ENCODE measurements around the gene CNR2.

DNA sequence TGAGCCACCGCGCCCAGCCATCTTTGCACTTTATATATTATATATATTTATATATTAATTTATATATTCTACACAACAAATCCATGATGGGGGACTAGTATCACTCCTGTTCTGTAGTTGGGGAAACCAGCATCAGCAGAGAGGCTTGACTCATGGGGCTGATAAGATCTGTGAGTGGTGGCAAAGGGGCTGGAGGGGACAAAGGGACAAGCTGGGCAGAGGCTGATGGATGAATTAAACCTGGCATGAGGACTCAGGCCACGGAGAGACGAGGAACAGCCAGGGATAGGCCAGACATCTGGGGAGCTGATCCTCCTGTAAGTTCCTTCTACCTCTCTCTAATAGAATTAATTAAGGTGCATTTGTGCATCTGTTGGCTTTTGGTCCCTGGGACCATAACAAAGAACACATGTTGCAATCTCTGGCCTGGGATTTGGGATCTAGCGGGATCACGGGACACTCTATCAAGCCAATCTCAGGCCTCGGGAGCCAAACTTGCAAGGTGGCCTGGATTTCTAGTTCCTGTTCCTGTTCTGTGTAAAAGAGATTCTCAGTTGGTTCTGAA, 7.6 kb downstream of the CNR2 start:
- TF ChIP-seq, protein P1, sequence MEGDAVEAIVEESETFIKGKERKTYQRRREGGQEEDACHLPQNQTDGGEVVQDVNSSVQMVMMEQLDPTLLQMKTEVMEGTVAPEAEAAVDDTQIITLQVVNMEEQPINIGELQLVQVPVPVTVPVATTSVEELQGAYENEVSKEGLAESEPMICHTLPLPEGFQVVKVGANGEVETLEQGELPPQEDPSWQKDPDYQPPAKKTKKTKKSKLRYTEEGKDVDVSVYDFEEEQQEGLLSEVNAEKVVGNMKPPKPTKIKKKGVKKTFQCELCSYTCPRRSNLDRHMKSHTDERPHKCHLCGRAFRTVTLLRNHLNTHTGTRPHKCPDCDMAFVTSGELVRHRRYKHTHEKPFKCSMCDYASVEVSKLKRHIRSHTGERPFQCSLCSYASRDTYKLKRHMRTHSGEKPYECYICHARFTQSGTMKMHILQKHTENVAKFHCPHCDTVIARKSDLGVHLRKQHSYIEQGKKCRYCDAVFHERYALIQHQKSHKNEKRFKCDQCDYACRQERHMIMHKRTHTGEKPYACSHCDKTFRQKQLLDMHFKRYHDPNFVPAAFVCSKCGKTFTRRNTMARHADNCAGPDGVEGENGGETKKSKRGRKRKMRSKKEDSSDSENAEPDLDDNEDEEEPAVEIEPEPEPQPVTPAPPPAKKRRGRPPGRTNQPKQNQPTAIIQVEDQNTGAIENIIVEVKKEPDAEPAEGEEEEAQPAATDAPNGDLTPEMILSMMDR (IDR thresholded peaks at IDR 0.05): no peak
- TF ChIP-seq, protein P2, sequence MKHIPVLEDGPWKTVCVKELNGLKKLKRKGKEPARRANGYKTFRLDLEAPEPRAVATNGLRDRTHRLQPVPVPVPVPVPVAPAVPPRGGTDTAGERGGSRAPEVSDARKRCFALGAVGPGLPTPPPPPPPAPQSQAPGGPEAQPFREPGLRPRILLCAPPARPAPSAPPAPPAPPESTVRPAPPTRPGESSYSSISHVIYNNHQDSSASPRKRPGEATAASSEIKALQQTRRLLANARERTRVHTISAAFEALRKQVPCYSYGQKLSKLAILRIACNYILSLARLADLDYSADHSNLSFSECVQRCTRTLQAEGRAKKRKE (CRISPR knock-in tag; IDR thresholded peaks at IDR 0.05; ENCODE audit: low read depth): no peak
- TF ChIP-seq CEBPB (IDR thresholded peaks at IDR 0.05) (no peak), POLR2AphosphoS2 (conservative IDR thresholded peaks at IDR 0.05; ENCODE audit: low read length) (no peak), RNF2 (IDR thresholded peaks at IDR 0.05; ENCODE audit: borderline replicate concordance, low read depth) (no peak), CHD2 (IDR thresholded peaks at IDR 0.05; ENCODE audit: low read length, partially characterized antibody) (no peak)
- TF ChIP-seq, protein P3, sequence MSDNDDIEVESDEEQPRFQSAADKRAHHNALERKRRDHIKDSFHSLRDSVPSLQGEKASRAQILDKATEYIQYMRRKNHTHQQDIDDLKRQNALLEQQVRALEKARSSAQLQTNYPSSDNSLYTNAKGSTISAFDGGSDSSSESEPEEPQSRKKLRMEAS (IDR thresholded peaks at IDR 0.05): no peak
- TF ChIP-seq, protein P4, sequence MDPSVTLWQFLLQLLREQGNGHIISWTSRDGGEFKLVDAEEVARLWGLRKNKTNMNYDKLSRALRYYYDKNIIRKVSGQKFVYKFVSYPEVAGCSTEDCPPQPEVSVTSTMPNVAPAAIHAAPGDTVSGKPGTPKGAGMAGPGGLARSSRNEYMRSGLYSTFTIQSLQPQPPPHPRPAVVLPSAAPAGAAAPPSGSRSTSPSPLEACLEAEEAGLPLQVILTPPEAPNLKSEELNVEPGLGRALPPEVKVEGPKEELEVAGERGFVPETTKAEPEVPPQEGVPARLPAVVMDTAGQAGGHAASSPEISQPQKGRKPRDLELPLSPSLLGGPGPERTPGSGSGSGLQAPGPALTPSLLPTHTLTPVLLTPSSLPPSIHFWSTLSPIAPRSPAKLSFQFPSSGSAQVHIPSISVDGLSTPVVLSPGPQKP (IDR thresholded peaks at IDR 0.05; ENCODE audit: low read depth, low read length): no peak

All from A549 (cell line).